Astrocyte (in vitro differentiated cells and primary cell): Measurements from ENCODE around the gene TEAD1. TPM values are rescaled to one million over a fixed set of nuclear protein-coding genes. Genes with fewer than 3 reads are reported as not detected.

Experiments used
- DNase-seq: peaks from one replicate; pipeline ENCODE4 v3.0.0-alpha.2; 2010; ENCODE audit warnings: low read depth
- FAIRE-seq: peaks from 2 replicates; lab custom pipeline; 2011; peaks lifted over from hg19 to GRCh38; lab: Jason Lieb, UNC
- H2AFZ ChIP-seq: 2 replicates; pipeline ENCODE4 v1.6.0; 2012; ENCODE audit warnings: low read depth, low read length, inconsistent platforms
- H3K27ac ChIP-seq: 2 replicates; pipeline ENCODE4 v1.5.1; 2011; ENCODE audit warnings: low read depth, low read length, inconsistent platforms
- H3K27me3 ChIP-seq: 2 replicates; pipeline ENCODE4 v1.6.0; 2011; ENCODE audit warnings: low read length, inconsistent platforms; ENCODE audit not compliant: insufficient read depth
- H3K36me3 ChIP-seq: 2 replicates; pipeline ENCODE4 v1.5.1; 2011; ENCODE audit warnings: low read length, inconsistent platforms; ENCODE audit not compliant: insufficient read depth
- H3K4me1 ChIP-seq: 2 replicates; pipeline ENCODE4 v1.5.1; 2011; ENCODE audit warnings: low read length, inconsistent platforms; ENCODE audit not compliant: insufficient read depth
- H3K4me2 ChIP-seq: 2 replicates; pipeline ENCODE4 v1.6.0; 2012; ENCODE audit warnings: low read length, inconsistent platforms
- H3K4me3 ChIP-seq: 2 replicates; pipeline ENCODE4 v1.5.1; 2011; ENCODE audit warnings: low read depth, mild to moderate bottlenecking, low read length, inconsistent platforms; ENCODE audit not compliant: insufficient read depth
- H3K79me2 ChIP-seq: 2 replicates; pipeline ENCODE4 v1.6.0; 2012; ENCODE audit warnings: mild to moderate bottlenecking, low read length, inconsistent platforms; ENCODE audit not compliant: insufficient read depth
- H3K9ac ChIP-seq: 2 replicates; pipeline ENCODE4 v1.6.0; 2012; ENCODE audit warnings: mild to moderate bottlenecking, low read length, inconsistent platforms
- H3K9me3 ChIP-seq: 2 replicates; pipeline ENCODE4 v1.5.1; 2012; ENCODE audit warnings: low read depth, mild to moderate bottlenecking, low read length, inconsistent platforms; ENCODE audit not compliant: insufficient read depth
- H4K20me1 ChIP-seq: 2 replicates; pipeline ENCODE4 v1.6.0; 2012; ENCODE audit warnings: low read length, inconsistent platforms; ENCODE audit not compliant: insufficient read depth
- H3K27ac Mint-ChIP-seq: one replicate; pipeline ENCODE4 v1.8.0; 2021; ENCODE audit warnings: mild to moderate bottlenecking, mixed read lengths; ENCODE audit not compliant: unreplicated experiment
- H3K27me3 Mint-ChIP-seq: one replicate; pipeline ENCODE4 v1.8.0; 2021; ENCODE audit warnings: low read depth, mixed read lengths; ENCODE audit not compliant: unreplicated experiment
- H3K36me3 Mint-ChIP-seq: one replicate; pipeline ENCODE4 v1.8.0; 2021; ENCODE audit warnings: low read depth, mixed read lengths; ENCODE audit not compliant: unreplicated experiment
- H3K4me1 Mint-ChIP-seq: one replicate; pipeline ENCODE4 v1.8.0; 2021; ENCODE audit warnings: low read depth, mixed read lengths; ENCODE audit not compliant: unreplicated experiment
- H3K4me3 Mint-ChIP-seq: one replicate; pipeline ENCODE4 v1.8.0; 2021; ENCODE audit warnings: mild to moderate bottlenecking, moderate library complexity, mixed read lengths; ENCODE audit not compliant: unreplicated experiment
- H3K9me3 Mint-ChIP-seq: one replicate; pipeline ENCODE4 v1.8.0; 2021; ENCODE audit warnings: mild to moderate bottlenecking, mixed read lengths; ENCODE audit not compliant: unreplicated experiment
- EZH2 ChIP-seq: IDR thresholded peaks from 2 replicates; pipeline ENCODE4 v1.6.1; 2012; ENCODE audit warnings: mild to moderate bottlenecking, low read length, inconsistent platforms; ENCODE audit not compliant: insufficient read depth
- total RNA-seq: library from RNA; stranded (reverse); gene quantifications from 2 replicates; pipeline ENCODE4 v1.2.1, GENCODE V29; 2021
- TF ChIP-seq, protein P1 (sequence below): IDR thresholded peaks from 2 replicates; pipeline ENCODE4 v1.5.1; 2011; ENCODE audit warnings: low read depth, mild to moderate bottlenecking, inconsistent platforms, low read length, moderate library complexity; ENCODE audit not compliant: insufficient read depth

The TEAD1 gene
- total RNA-seq, 1 donor from 2014 or later = 149 TPM

DNA sequence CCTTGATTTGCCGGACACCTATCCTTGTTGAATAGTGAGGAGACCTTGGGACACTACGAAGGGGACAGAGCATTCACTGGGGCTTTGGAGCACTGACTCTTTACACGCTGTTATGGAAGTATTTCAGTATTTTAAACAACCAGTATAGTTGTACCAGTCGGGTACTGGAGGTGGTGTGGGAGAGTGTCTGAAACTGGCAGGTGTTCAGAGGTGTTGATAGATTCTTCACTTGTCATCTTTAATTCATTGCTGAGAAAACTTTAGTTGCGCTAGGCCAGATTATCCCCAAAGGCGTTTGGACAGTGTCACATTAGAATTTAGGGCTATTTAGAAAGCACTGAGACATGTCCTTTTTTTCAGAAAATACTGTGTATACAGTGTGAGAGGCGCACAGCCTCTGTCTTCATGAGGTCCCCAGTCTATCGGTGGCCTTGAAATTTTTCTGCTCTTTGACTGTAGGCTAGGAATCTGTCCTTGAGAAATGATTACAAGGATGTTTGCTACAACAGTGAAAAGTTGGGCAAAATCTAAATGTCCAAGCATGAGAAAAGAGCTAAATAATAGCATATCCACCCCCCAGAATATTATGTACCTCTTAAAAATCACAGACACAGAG, 69.7 kb downstream of the TEAD1 start:
- Histone ChIP-seq H3K9me3 (no peaks in the 10 kb centered on the region), H3K27ac (no peak overlapping the region), H4K20me1 (peaks cover 92% of the 10 kb centered on the region), H3K79me2 (peaks cover 96% of the 10 kb centered on the region), H3K27me3 (no peaks in the 10 kb centered on the region), H3K4me2 (no peak overlapping the region), H2AFZ (no peak overlapping the region), H3K4me3 (no peak overlapping the region), H3K9ac (no peak overlapping the region), H3K36me3 (no peaks in the 10 kb centered on the region), H3K4me1 (peaks cover 19% of the 10 kb centered on the region)
- Mint-ChIP-seq H3K4me3 (no peak overlapping the region), H3K36me3 (peaks cover 6% of the 10 kb centered on the region), H3K4me1 (peaks cover 41% of the 10 kb centered on the region), H3K27me3 (no peaks in the 10 kb centered on the region), H3K9me3 (no peaks in the 10 kb centered on the region), H3K27ac (no peak overlapping the region)
- no peak for DNase-seq
- no peak for FAIRE-seq
- no peak for TF ChIP-seq EZH2
- TF ChIP-seq, protein P1, sequence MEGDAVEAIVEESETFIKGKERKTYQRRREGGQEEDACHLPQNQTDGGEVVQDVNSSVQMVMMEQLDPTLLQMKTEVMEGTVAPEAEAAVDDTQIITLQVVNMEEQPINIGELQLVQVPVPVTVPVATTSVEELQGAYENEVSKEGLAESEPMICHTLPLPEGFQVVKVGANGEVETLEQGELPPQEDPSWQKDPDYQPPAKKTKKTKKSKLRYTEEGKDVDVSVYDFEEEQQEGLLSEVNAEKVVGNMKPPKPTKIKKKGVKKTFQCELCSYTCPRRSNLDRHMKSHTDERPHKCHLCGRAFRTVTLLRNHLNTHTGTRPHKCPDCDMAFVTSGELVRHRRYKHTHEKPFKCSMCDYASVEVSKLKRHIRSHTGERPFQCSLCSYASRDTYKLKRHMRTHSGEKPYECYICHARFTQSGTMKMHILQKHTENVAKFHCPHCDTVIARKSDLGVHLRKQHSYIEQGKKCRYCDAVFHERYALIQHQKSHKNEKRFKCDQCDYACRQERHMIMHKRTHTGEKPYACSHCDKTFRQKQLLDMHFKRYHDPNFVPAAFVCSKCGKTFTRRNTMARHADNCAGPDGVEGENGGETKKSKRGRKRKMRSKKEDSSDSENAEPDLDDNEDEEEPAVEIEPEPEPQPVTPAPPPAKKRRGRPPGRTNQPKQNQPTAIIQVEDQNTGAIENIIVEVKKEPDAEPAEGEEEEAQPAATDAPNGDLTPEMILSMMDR = no peak

DNA sequence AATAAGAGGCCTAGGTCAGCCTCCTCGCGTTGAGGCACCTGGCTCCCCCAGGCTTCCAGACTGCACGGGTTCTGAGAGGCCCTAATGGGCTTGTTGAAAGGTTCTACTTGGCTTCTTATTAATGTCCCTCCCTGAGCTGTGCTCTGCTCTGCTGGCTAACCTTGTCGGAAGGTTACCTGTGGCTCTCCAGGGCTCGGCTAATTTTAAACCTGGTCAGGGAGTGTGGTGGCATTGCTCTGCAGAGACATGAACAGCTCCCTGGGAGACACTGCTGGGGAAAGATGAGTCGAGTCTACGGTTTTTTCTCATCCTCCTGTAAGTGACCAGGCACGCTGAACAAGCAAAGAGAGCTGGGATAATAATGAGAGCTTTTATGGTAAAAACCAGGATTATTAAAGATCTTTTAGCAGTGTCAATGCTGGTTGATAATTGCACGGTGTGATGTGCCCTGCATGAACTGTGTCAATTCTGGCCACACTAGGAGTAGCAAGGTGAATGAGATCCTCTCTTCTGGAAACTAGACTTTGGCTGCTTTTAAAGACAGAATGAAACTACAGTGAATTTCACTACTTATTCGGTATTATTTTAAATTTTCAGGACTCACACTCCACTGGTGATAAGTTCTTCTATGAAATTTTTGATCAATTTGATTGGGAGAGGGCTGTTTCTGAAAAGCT, 70.7 kb downstream of the TEAD1 start:
- Histone ChIP-seq H3K4me1 (peaks cover 19% of the 10 kb centered on the region), H3K36me3 (no peaks in the 10 kb centered on the region), H4K20me1 (peaks cover 93% of the 10 kb centered on the region), H3K9me3 (no peaks in the 10 kb centered on the region), H3K9ac (no peak overlapping the region), H2AFZ (no peak overlapping the region), H3K27ac (no peak overlapping the region), H3K4me2 (no peak overlapping the region), H3K4me3 (no peak overlapping the region), H3K79me2 (peaks cover 96% of the 10 kb centered on the region), H3K27me3 (no peaks in the 10 kb centered on the region)
- DNase-seq = no peak
- no peak for FAIRE-seq
- peaks cover 38% of the 10 kb centered on the region for H3K4me1 Mint-ChIP-seq
- TF ChIP-seq, protein P1 = no peak
- TF ChIP-seq EZH2 = no peak
- peak overlapping the region; percentile 21 for H3K4me3 Mint-ChIP-seq
- H3K36me3 Mint-ChIP-seq = peaks cover 5% of the 10 kb centered on the region
- H3K9me3 Mint-ChIP-seq = no peaks in the 10 kb centered on the region
- peak overlapping the region; percentile 59 for H3K27ac Mint-ChIP-seq
- H3K27me3 Mint-ChIP-seq = no peaks in the 10 kb centered on the region

DNA sequence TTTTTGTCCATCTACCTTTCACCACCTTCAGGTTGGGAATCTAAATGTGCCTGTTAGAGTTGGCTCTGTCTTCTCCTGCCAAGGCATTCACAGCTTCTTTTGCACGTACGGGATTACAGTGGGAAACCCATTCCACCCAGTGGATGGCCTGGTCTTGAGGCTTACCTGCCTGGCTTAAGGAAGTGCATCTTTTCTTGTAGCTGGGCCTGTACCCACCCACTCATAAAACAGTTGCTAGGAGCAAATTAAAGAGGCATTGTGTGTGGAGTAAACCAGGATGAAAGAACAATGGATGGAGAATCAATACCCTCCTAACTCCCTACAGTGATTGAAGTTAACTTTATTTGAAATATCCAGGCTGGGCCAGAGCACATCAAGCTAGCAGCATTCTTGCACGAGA, 71.6 kb downstream of the TEAD1 start:
- H3K9me3 ChIP-seq = no peaks in the 10 kb centered on the region
- no peaks in the 10 kb centered on the region for H3K27me3 Mint-ChIP-seq
- H3K4me3 Mint-ChIP-seq = no peak overlapping the region
- no peak overlapping the region for H3K4me3 ChIP-seq
- no peaks in the 10 kb centered on the region for H3K9me3 Mint-ChIP-seq
- no peak overlapping the region for H3K4me2 ChIP-seq
- FAIRE-seq (no peak), DNase-seq (no peak)
- peaks cover 93% of the 10 kb centered on the region for H4K20me1 ChIP-seq
- H3K36me3 ChIP-seq = no peaks in the 10 kb centered on the region
- H3K4me1 Mint-ChIP-seq = peaks cover 40% of the 10 kb centered on the region
- H3K36me3 Mint-ChIP-seq = no peaks in the 10 kb centered on the region
- H3K27me3 ChIP-seq = no peaks in the 10 kb centered on the region
- H3K9ac ChIP-seq = no peak overlapping the region
- peaks cover 19% of the 10 kb centered on the region for H3K4me1 ChIP-seq
- peak overlapping the region; percentile 5 for H3K27ac Mint-ChIP-seq
- H3K79me2 ChIP-seq = peaks cover 96% of the 10 kb centered on the region
- no peak overlapping the region for H2AFZ ChIP-seq
- TF ChIP-seq, protein P1 = no peak
- no peak for TF ChIP-seq EZH2
- H3K27ac ChIP-seq = no peak overlapping the region
